HG03175 (cell line): Measurements from ENCODE around the gene PROSER2.
"Not testable (repeated sequence)": the region's sequence is repeated elsewhere in the genome, so short reads cannot be mapped to it uniquely, and the experiment has no call there.

Source experiments
- ATAC-seq: cut with Tn5 transposase; IDR thresholded peaks from one replicate; pipeline ENCODE4 v1.9.1; 2021; ENCODE audit warnings: mild to moderate bottlenecking, moderate library complexity; ENCODE audit not compliant: unreplicated experiment

PROSER2 gene

DNA sequence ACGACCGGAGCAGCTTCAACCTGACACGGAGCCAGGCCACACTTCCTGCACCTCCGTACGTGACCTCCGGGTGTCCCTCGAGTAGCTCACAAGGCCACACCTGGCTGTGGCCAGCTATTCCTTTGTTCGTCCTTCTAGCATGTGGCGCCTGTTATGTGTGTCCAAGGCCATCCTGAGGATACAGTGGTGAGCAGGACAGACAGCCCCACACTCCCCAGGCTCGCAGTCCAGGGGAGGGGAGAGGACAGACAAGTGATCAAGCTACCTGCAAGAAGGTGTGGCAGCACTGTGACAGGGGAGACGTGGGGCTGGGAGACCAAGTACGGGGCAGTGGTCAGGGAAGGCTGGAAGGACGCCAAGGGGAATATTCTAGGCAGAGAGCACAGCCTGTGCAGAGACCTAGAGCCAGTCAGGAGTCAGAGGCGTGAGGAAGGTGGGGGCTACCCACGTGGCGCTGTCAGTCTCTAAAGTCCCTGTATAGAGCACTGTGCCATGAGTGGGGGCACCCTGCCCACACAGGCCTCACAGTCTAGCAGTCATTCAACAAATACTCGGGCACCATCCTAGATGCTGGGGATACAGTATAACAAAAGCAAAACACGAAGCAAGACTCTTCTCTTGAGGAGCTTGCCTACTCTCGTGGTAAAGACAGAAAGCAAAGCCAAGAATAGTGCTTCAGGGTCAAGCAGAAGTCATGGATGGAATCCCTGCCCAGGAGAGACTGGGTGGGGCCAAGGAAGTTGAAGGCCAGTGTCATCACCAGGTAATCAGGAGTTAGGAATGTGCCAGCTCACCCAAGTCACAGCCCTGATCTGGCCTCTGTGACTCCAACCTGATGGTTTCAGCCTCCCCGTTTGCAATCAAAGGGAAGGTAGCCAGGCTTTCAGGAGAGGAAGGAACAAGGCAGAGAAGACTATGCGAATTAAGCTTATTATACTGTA lies 58.6 kb downstream of the PROSER2 start:
- no peak for ATAC-seq

GRCh38 chr10:11882646-11883375 lies 59.7 kb downstream of the PROSER2 start:
- ATAC-seq: no peak

DNA sequence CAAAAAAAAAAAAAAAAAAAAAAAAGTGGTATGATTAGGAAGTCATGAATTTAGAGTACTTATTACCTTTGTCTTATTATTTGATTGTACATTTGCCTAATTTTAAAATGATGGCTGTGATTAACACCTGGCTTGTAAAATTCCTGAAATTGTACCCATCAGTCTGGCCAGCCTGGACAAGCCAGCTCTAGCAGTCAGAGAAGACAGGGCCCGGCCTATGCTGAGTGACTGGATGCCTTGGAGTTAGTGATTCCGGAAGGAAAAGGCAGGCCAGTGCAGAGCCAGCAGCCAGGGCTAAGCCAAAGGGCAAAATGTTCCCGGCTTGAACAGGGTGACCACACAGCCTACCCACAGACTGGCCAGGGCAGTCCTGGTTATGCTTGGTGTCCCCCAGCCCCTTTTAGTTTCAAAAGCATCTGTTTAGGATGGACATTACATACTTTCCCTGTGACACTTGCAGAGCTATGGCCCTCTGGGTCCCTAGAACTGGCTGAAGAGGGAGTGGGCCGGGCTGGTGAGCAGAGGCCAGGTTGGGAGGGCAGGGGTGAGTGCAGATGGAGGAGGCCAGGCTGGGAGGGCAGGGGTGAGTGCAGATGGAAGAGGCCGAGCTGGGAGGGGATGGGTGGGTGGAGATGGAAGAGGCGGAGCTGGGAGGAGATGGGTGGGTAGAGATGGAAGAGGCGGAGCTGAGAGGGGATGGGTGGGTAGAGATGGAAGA lies 61.7 kb downstream of the PROSER2 start:
- no peak for ATAC-seq

DNA sequence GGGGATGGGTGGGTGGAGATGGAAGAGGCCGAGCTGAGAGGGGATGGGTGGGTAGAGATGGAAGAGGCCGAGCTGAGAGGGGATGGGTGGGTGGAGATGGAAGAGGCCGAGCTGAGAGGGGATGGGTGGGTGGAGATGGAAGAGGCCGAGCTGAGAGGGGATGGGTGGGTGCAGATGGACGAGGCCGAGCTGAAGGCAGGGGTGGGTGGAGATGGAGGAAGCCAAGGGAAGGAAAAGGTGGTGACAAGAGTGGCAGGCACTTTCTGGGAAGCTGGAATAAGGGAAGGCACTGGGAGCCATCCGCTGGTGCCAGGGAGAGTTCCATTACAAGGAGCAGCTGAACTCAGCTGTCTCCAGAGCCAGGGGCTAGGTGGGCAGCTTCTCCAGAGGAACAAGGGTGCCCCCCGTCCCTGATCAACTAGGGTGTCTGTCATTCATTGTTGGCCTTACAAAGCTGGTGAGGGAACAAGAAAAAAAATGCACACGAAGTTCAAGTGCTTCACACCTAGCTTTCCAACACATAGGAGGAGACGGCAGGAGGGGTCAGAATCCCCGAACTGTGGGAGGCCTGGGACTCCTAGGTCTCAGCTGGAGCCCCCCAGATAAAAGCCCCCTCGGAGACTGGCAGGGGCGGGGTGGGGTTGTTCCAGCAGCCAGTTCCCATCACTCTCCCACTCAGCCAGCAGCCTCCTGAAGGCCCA lies 62.4 kb downstream of the PROSER2 start:
- ATAC-seq: no peak

GRCh38 chr10:11886138-11886474 lies 63.0 kb downstream of the PROSER2 start:
- ATAC-seq: no peak

DNA sequence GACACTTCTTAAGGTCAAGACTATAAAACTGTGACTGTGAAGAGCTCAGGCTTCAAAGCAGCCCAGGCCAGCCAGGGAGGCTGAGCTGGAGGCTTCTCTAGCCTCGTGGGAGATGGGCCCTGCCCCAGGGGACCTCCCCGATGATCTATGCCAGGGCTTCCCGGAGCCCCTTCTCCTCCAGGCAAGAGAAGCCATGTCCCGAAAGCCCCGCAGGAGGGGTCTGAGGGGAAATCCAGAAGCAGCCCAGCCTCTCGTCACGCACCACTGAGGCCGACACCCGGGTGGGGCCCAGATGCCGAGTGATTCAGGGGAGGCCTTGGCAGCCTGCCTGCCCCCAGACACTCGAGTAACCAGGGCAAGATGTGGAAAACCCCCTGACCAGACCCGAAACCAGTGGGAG lies 63.7 kb downstream of the PROSER2 start:
- ATAC-seq: no peak

DNA sequence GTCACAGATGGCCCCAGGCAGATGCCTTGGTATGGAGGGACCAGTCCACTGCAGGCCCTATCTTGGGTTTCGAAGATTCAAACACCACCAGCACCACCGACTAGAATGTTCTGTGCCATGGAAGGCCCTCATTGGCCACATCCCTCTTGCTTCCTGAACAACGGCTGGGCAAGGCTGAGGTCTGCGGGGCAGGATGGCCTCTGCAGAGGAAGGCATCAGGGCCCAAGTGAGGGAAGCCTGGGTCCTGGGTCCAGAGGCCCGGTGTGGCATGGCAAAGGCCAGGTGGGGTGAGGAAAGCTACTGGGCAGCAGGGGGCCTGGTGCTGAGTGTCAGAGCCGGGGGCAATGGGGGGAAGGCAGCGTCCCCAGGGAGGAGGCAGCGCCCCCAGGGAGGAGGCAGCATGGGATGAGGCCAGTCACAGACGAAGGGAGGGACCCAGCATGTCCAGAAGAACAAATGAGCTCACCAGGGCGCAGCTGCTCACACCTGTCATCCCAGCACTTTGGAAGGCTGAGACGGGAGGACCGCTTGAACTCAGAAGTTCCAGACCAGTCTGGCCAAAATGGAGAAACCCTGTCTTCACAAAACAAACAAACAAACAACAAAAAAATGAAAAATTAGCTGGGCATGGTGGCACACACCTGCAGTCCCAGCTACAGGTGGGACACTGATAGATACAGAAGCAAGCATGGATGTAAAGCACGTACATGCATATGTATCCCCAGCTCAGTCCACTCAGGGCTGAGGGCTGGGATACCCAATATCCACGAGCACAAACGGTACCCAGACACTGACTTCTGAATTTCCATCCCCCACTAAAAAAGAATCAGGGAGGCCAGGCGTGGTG lies 64.4 kb downstream of the PROSER2 start:
- no peak for ATAC-seq

DNA sequence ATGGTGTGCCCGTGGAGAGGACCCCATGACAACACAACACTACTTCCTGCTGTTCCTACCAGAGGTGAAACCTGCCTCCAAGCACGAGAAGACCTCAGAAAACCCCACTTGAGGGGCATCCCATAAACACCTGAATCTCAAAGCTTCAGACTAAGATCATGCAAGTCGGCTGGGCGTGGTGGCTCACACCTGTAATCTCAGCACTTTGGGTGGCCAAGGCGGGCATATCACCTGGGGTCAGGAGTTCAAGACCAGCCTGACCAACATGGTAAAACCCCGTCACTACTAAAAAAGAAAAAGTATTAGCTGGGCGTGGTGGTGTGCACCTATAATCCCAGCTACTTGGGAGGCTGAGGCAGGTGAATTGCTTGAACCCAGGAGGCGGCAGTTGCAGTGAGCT lies 66.1 kb downstream of the PROSER2 start:
- ATAC-seq: not testable (repeated sequence)

DNA sequence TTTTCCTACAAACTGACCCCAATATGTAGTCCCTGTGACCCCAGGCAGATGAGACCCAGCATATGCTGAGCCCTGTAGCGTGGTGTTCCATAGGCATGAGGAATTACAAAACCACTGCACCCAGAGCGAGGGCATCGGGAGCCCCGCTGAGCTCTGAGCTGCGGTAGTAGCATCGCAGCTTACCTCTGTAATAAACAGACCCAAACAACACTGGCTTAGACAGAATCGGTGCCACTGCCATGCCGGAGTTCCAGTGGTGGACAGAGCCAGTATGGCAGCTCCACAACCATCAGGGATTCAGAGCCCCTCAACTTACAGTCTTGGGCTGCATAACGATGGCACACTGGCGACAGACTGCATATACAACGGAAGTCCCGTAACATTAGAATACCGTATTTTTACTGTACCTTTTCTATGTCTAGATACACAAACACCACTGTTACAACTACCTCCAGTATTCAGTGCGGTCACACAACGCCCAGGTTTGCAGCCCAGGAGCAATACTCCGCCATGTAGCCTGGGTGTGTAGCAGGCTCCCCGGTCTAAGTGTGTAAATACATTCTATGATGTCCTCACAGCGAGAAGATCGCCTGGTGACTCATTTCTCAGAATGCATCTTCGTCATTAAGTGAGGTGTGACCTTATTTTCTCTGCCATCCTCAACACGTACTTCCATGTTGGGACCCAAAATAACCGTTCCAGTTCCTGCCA lies 68.8 kb downstream of the PROSER2 start:
- ATAC-seq: no peak

- no peak for ATAC-seq
Measured at GRCh38 chr10:11893749-11894278, 70.7 kb downstream of the PROSER2 start.

DNA sequence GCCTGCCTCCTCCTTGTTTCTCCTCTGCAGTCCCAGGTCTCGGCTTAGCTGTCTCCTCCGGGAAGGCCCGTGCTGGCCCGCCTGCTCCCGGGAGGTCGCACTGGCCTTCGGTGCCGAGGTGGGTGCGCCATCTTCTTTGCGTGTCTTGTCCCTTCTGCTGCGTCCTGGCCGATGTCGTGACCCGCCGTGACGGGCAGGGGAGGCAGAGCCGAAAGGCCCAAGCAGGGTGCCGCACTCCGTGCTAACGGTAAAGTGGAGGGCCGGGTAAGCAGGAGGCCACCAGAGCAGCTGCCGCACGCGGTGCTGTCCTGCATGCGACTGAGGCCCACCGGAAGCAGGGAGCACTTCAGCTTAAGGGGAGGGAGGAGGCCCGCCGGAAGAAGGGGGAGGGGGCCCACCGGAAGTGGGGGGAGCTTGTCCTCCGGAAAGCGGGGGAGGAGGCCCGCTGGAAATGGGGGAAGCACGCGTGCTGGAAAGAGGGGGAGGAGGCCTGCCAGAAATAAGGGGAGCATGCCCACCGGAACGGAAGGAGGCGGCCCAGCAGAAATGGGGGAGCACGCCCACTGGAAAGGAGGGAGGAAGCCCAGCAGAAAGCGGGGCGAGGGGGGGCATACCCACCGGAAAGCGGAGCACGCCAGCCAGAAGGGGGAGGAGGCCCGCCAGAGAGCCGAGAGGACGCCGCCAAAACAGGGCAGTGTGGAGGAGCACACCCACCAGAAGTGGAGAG lies 71.4 kb downstream of the PROSER2 start:
- no peak for ATAC-seq

- ATAC-seq: no peak
Measured at GRCh38 chr10:11895108-11895466, 71.9 kb downstream of the PROSER2 start.

GRCh38 chr10:11895598-11895997 lies 72.4 kb downstream of the PROSER2 start:
- no peak for ATAC-seq

DNA sequence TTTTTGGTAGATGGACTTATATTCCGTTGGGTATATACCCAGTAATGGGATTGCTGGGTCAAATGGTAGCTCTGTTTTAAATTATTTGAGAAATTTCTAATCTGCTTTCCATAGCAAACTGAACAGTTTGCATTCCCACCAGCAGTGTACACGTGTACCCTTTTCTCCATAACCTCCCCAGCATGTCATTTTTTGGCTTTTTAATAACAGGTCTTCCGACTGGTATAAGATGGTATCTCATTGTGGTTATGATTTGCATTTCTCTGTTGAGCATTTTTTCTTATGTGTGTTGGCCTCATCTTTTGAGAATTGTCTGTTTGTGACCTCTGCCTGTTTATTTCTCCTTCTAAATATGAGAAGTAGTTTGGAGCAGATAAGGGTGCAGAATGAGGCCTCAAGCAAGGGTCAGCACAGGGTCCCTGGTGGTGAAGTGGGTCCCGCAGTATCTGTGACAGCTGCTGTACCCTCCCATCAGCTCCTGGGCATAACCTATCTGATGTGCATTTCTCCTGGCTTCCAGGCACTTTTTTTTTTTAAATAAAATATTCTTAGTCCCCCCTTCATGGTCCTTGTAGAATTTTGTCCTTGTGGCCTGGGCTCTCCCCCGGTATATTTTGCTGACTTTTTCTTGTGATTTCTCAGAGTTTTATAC lies 73.5 kb downstream of the PROSER2 start:
- no peak for ATAC-seq

GRCh38 chr10:11898033-11898371 lies 74.8 kb downstream of the PROSER2 start:
- no peak for ATAC-seq

GRCh38 chr10:11898372-11899066 lies 75.4 kb downstream of the PROSER2 start:
- no peak for ATAC-seq

GRCh38 chr10:11899067-11899876 lies 76.1 kb downstream of the PROSER2 start:
- ATAC-seq: no peak
